Natural killer cell (primary cell): Measurements from ENCODE around the gene ACTN2. TPM values are rescaled to one million over a fixed set of nuclear protein-coding genes. Genes with fewer than 3 reads are reported as not detected.

Experiments
- ATAC-seq, 3 donors: fragments of 150-1000 bp in 2 of 3; fragments of 200-7000 bp in 1 of 3; cut with Tn5 transposase; 1 replicate in 1 of 3; 2 replicates in 2 of 3; pipeline ENCODE4 v1.10.0; 2021; ENCODE audit warnings: mild to moderate bottlenecking in 2 of 3, moderate library complexity in 2 of 3
- DNase-seq, 2 donors: peaks; one replicate each; pipeline versions ENCODE4 v3.0.0 to v3.0.0-alpha.2; 2013 to 2021; ENCODE audit warnings: mixed read lengths in 1 of 2
- H3K27ac ChIP-seq: one replicate; pipeline ENCODE4 v1.5.1; 2013; ENCODE audit warnings: mild to moderate bottlenecking, low read length
- H3K27me3 ChIP-seq: one replicate; pipeline ENCODE4 v1.6.1; 2013; ENCODE audit warnings: low read length; ENCODE audit not compliant: control insufficient read depth, insufficient read depth
- H3K36me3 ChIP-seq: one replicate; pipeline ENCODE4 v1.6.1; 2013; ENCODE audit warnings: low read length; ENCODE audit not compliant: control insufficient read depth, insufficient read depth
- H3K4me1 ChIP-seq: one replicate; pipeline ENCODE4 v1.6.1; 2013; ENCODE audit warnings: low read length; ENCODE audit not compliant: control insufficient read depth, insufficient read depth
- H3K4me3 ChIP-seq: one replicate; pipeline ENCODE4 v1.5.1; 2013; ENCODE audit warnings: low read length
- H3K9me3 ChIP-seq: one replicate; pipeline ENCODE4 v1.6.1; 2013; ENCODE audit warnings: low read length; ENCODE audit not compliant: control insufficient read depth, insufficient read depth
- H3K27ac Mint-ChIP-seq, 2 donors: one replicate each; pipeline ENCODE4 v1.8.0; 2022; ENCODE audit warnings: mild to moderate bottlenecking in 2 of 2, mixed read lengths in 2 of 2, moderate library complexity in 1 of 2
- H3K27me3 Mint-ChIP-seq, 2 donors: one replicate each; pipeline ENCODE4 v1.8.0; 2022; ENCODE audit warnings: low read depth in 2 of 2, mixed read lengths in 2 of 2
- H3K36me3 Mint-ChIP-seq: one replicate; pipeline ENCODE4 v1.8.0; 2022; ENCODE audit warnings: mixed read lengths
- H3K4me1 Mint-ChIP-seq, 2 donors: one replicate each; pipeline ENCODE4 v1.8.0; 2022; ENCODE audit warnings: mixed read lengths in 2 of 2
- H3K4me3 Mint-ChIP-seq: one replicate; pipeline ENCODE4 v1.8.0; 2022; ENCODE audit warnings: mild to moderate bottlenecking, moderate library complexity, mixed read lengths
- H3K9me3 Mint-ChIP-seq, 2 donors: one replicate each; pipeline ENCODE4 v1.8.0; 2022; ENCODE audit warnings: mixed read lengths in 2 of 2
- CTCF ChIP-seq: fragments of 200-600 bp; IDR thresholded peaks from one replicate; pipeline ENCODE4 v1.8.0; 2022; ENCODE audit warnings: antibody characterized with exemption
- whole genome bisulfite sequencing: methylation state at CpG from one replicate; pipeline ENCODE4 v1.1.7; 2013; ENCODE audit warnings: missing lambda C conversion rate; ENCODE audit not compliant: insufficient coverage; 5-methylcytosine and 5-hydroxymethylcytosine counted together
- intact Hi-C: fragments of 100-400 bp; cut with micrococcal nuclease; formaldehyde crosslinking; loops from one replicate; pipeline ENCODE4 v1.14.2; 2022
- total RNA-seq, 4 donors: library from RNA; stranded (reverse); fragments of 120-200 nt in 1 of 4; gene quantifications; one replicate each; pipeline versions ENCODE4 v1.2.3 to v1.2.4, GENCODE V29; 2013 to 2022

ACTN2 gene
- total RNA-seq, 3 donors from 2014 or later (not counting 1 experiment from before 2014, with no cell fraction given) = not detected

GRCh38 chr1:236724506-236724905 is 38.2 kb downstream of the ACTN2 start:
- H3K27ac ChIP-seq = no peak overlapping the region
- no peak overlapping the region for H3K4me3 Mint-ChIP-seq
- no peaks in the 10 kb centered on the region for H3K36me3 ChIP-seq
- no peaks in the 10 kb centered on the region for H3K27me3 ChIP-seq
- DNase-seq = no peak
- H3K27ac Mint-ChIP-seq = no peak overlapping the region
- ATAC-seq = no peak
- no peaks in the 10 kb centered on the region for H3K36me3 Mint-ChIP-seq
- WGBS = 83% methylated on average over 10 of the region's 10 CpGs
- H3K9me3 Mint-ChIP-seq = no peaks in the 10 kb centered on the region
- H3K4me3 ChIP-seq = no peak overlapping the region
- no peaks in the 10 kb centered on the region for H3K4me1 ChIP-seq
- no peak for TF ChIP-seq CTCF
- H3K4me1 Mint-ChIP-seq = no peaks in the 10 kb centered on the region
- H3K27me3 Mint-ChIP-seq = peaks cover 8% of the 10 kb centered on the region in 2 donors
- H3K9me3 ChIP-seq = no peaks in the 10 kb centered on the region
- intact Hi-C loops = no loop called here

GRCh38 chr1:236725668-236726067 is 39.4 kb downstream of the ACTN2 start:
- Mint-ChIP-seq H3K27ac (no peak overlapping the region), H3K9me3 (no peaks in the 10 kb centered on the region), H3K36me3 (no peaks in the 10 kb centered on the region), H3K27me3 (peaks cover 8% of the 10 kb centered on the region in 2 donors), H3K4me1 (no peaks in the 10 kb centered on the region), H3K4me3 (no peak overlapping the region)
- TF ChIP-seq CTCF = no peak
- H3K27me3 ChIP-seq = no peaks in the 10 kb centered on the region
- H3K4me3 ChIP-seq = no peak overlapping the region
- intact Hi-C loops = no loop called here
- DNase-seq = no peak
- H3K27ac ChIP-seq = no peak overlapping the region
- no peaks in the 10 kb centered on the region for H3K9me3 ChIP-seq
- no peaks in the 10 kb centered on the region for H3K4me1 ChIP-seq
- H3K36me3 ChIP-seq = no peaks in the 10 kb centered on the region
- WGBS = 75% methylated on average over 3 of the region's 3 CpGs
- no peak for ATAC-seq

- Mint-ChIP-seq H3K27ac (no peak overlapping the region), H3K27me3 (peaks cover 8 to 11% of the 10 kb centered on the region in 2 donors), H3K4me1 (no peaks in the 10 kb centered on the region), H3K9me3 (no peaks in the 10 kb centered on the region), H3K4me3 (no peak overlapping the region), H3K36me3 (no peaks in the 10 kb centered on the region)
- Histone ChIP-seq H3K36me3 (no peaks in the 10 kb centered on the region), H3K27me3 (no peaks in the 10 kb centered on the region), H3K9me3 (no peaks in the 10 kb centered on the region), H3K4me3 (no peak overlapping the region), H3K4me1 (no peaks in the 10 kb centered on the region), H3K27ac (no peak overlapping the region)
- WGBS = 82% methylated on average over 11 of the region's 11 CpGs
- no peak for TF ChIP-seq CTCF
- intact Hi-C loops = no loop called here
- DNase-seq (no peak), ATAC-seq (no peak)
Observed at GRCh38 chr1:236727521-236727920, 41.2 kb downstream of the ACTN2 start.

GRCh38 chr1:236728752-236729151 is 42.5 kb downstream of the ACTN2 start:
- TF ChIP-seq CTCF = no peak
- Histone ChIP-seq H3K4me3 (no peak overlapping the region), H3K36me3 (no peaks in the 10 kb centered on the region), H3K9me3 (no peaks in the 10 kb centered on the region), H3K27me3 (no peaks in the 10 kb centered on the region), H3K27ac (no peak overlapping the region), H3K4me1 (no peaks in the 10 kb centered on the region)
- Mint-ChIP-seq H3K36me3 (no peaks in the 10 kb centered on the region), H3K9me3 (no peaks in the 10 kb centered on the region), H3K4me1 (no peaks in the 10 kb centered on the region), H3K27me3 (peaks cover 11 to 17% of the 10 kb centered on the region in 2 donors), H3K27ac (no peak overlapping the region), H3K4me3 (no peak overlapping the region)
- DNase-seq (no peak), ATAC-seq (no peak)
- WGBS = 88% methylated on average over 3 of the region's 4 CpGs
- intact Hi-C loops = no loop called here
